BLaER1 (cell line): Measurements from ENCODE around the gene VASH2.

Experiments used
- H3K27ac ChIP-seq: shearing (Covaris generic); formaldehyde crosslinking; 2 replicates; pipeline ENCODE4 v1.8.1; 2022
- H3K27me3 ChIP-seq: shearing (Covaris generic); formaldehyde crosslinking; 2 replicates; pipeline ENCODE4 v1.8.1; 2022
- H3K36me3 ChIP-seq: shearing (Covaris generic); formaldehyde crosslinking; 2 replicates; pipeline ENCODE4 v1.8.1; 2022
- H3K4me1 ChIP-seq: shearing (Covaris generic); formaldehyde crosslinking; 2 replicates; pipeline ENCODE4 v1.8.1; 2022
- H3K4me2 ChIP-seq: shearing (Covaris generic); formaldehyde crosslinking; 2 replicates; pipeline ENCODE4 v1.8.1; 2022
- H3K4me3 ChIP-seq: shearing (Covaris generic); formaldehyde crosslinking; 2 replicates; pipeline ENCODE4 v1.8.1; 2022
- H3K9ac ChIP-seq: shearing (Covaris generic); formaldehyde crosslinking; 2 replicates; pipeline ENCODE4 v1.8.1; 2022
- H3K9me3 ChIP-seq: shearing (Covaris generic); formaldehyde crosslinking; 2 replicates; pipeline ENCODE4 v1.8.1; 2022
- H4K20me1 ChIP-seq: shearing (Covaris generic); formaldehyde crosslinking; 2 replicates; pipeline ENCODE4 v1.8.1; 2022
- Cebpa-rat ChIP-seq: shearing (Covaris generic); IDR thresholded peaks from 2 replicates; pipeline ENCODE4 v1.8.1; 2022

The VASH2 gene

GRCh38 chr1:212977781-212978645, 27.7 kb downstream of the VASH2 start:
- Histone ChIP-seq H3K9me3 (no peaks in the 10 kb centered on the region), H3K4me3 (no peak overlapping the region), H3K27ac (no peak overlapping the region), H3K27me3 (no peaks in the 10 kb centered on the region), H4K20me1 (0 out of 2 replicates have a peak, but pooled peaks cover 5% of the 10 kb centered on the region), H3K36me3 (peaks cover 91% of the 10 kb centered on the region), H3K4me2 (no peak overlapping the region), H3K9ac (no peak overlapping the region), H3K4me1 (peaks cover 21% of the 10 kb centered on the region)
- TF ChIP-seq Cebpa-rat, result no peak

- 0 out of 2 replicates have a peak, but pooled peaks cover 5% of the 10 kb centered on the region for H4K20me1 ChIP-seq
- no peaks in the 10 kb centered on the region for H3K9me3 ChIP-seq
- no peaks in the 10 kb centered on the region for H3K27me3 ChIP-seq
- H3K4me3 ChIP-seq, result no peak overlapping the region
- peaks cover 21% of the 10 kb centered on the region for H3K4me1 ChIP-seq
- H3K36me3 ChIP-seq, result peaks cover 91% of the 10 kb centered on the region
- H3K4me2 ChIP-seq, result no peak overlapping the region
- no peak for TF ChIP-seq Cebpa-rat
- no peak overlapping the region for H3K27ac ChIP-seq
- H3K9ac ChIP-seq, result no peak overlapping the region
Measured at GRCh38 chr1:212979340-212980122, 29.2 kb downstream of the VASH2 start.

- Histone ChIP-seq H3K9me3 (no peaks in the 10 kb centered on the region), H3K27ac (no peak overlapping the region), H3K4me3 (no peak overlapping the region), H3K36me3 (peaks cover 91% of the 10 kb centered on the region), H3K27me3 (no peaks in the 10 kb centered on the region), H4K20me1 (0 out of 2 replicates have a peak, but pooled peaks cover 5% of the 10 kb centered on the region), H3K4me1 (peaks cover 21% of the 10 kb centered on the region), H3K4me2 (no peak overlapping the region), H3K9ac (no peak overlapping the region)
- no peak for TF ChIP-seq Cebpa-rat
Measured at GRCh38 chr1:212980123-212980785, 29.9 kb downstream of the VASH2 start.

GRCh38 chr1:212981025-212981495, 30.7 kb downstream of the VASH2 start:
- 0 out of 2 replicates have a peak, but pooled peaks cover 5% of the 10 kb centered on the region for H4K20me1 ChIP-seq
- TF ChIP-seq Cebpa-rat, result no peak
- peak overlapping the region; percentile 60 for H3K4me2 ChIP-seq
- no peak overlapping the region for H3K4me3 ChIP-seq
- no peaks in the 10 kb centered on the region for H3K9me3 ChIP-seq
- no peak overlapping the region for H3K27ac ChIP-seq
- H3K27me3 ChIP-seq, result no peaks in the 10 kb centered on the region
- no peak overlapping the region for H3K9ac ChIP-seq
- peaks cover 21% of the 10 kb centered on the region for H3K4me1 ChIP-seq
- H3K36me3 ChIP-seq, result peaks cover 89% of the 10 kb centered on the region

GRCh38 chr1:212981571-212982328, 31.4 kb downstream of the VASH2 start:
- TF ChIP-seq Cebpa-rat, result no peak
- no peaks in the 10 kb centered on the region for H3K27me3 ChIP-seq
- peak overlapping the region; percentile 60 for H3K4me2 ChIP-seq
- H4K20me1 ChIP-seq, result 0 out of 2 replicates have a peak, but pooled peaks cover 5% of the 10 kb centered on the region
- peaks cover 21% of the 10 kb centered on the region for H3K4me1 ChIP-seq
- H3K9ac ChIP-seq, result no peak overlapping the region
- no peaks in the 10 kb centered on the region for H3K9me3 ChIP-seq
- H3K27ac ChIP-seq, result no peak overlapping the region
- peaks cover 88% of the 10 kb centered on the region for H3K36me3 ChIP-seq
- H3K4me3 ChIP-seq, result no peak overlapping the region

GRCh38 chr1:212982430-212983152, 32.2 kb downstream of the VASH2 start:
- no peak overlapping the region for H3K27ac ChIP-seq
- no peaks in the 10 kb centered on the region for H3K9me3 ChIP-seq
- H4K20me1 ChIP-seq, result 0 out of 2 replicates have a peak, but pooled peaks cover 5% of the 10 kb centered on the region
- no peak overlapping the region for H3K4me3 ChIP-seq
- no peak for TF ChIP-seq Cebpa-rat
- H3K4me2 ChIP-seq, result no peak overlapping the region
- H3K4me1 ChIP-seq, result peaks cover 21% of the 10 kb centered on the region
- no peak overlapping the region for H3K9ac ChIP-seq
- no peaks in the 10 kb centered on the region for H3K27me3 ChIP-seq
- peaks cover 86% of the 10 kb centered on the region for H3K36me3 ChIP-seq

- H3K36me3 ChIP-seq, result peaks cover 86% of the 10 kb centered on the region
Measured at GRCh38 chr1:212983482-212983881, 33.1 kb downstream of the VASH2 start.

GRCh38 chr1:212984522-212985291, 34.4 kb downstream of the VASH2 start:
- no peak for TF ChIP-seq Cebpa-rat
- H3K36me3 ChIP-seq, result peaks cover 86% of the 10 kb centered on the region

More at GRCh38 chr1:212983482-212983881, 33.1 kb downstream of the VASH2 start:
- Histone ChIP-seq H3K9me3 (no peaks in the 10 kb centered on the region), H3K4me1 (peaks cover 21% of the 10 kb centered on the region), H4K20me1 (0 out of 2 replicates have a peak, but pooled peaks cover 5% of the 10 kb centered on the region), H3K4me2 (no peak overlapping the region), H3K9ac (no peak overlapping the region), H3K4me3 (no peak overlapping the region), H3K27ac (no peak overlapping the region), H3K27me3 (no peaks in the 10 kb centered on the region)
- no peak for TF ChIP-seq Cebpa-rat

More at GRCh38 chr1:212984522-212985291, 34.4 kb downstream of the VASH2 start:
- no peaks in the 10 kb centered on the region for H3K27me3 ChIP-seq
- no peak overlapping the region for H3K9ac ChIP-seq
- H3K4me1 ChIP-seq, result peaks cover 21% of the 10 kb centered on the region
- H3K4me2 ChIP-seq, result no peak overlapping the region
- no peak overlapping the region for H3K27ac ChIP-seq
- 0 out of 2 replicates have a peak, but pooled peaks cover 5% of the 10 kb centered on the region for H4K20me1 ChIP-seq
- no peak overlapping the region for H3K4me3 ChIP-seq
- no peaks in the 10 kb centered on the region for H3K9me3 ChIP-seq
